K562 (cell line): Measurements from ENCODE around the gene SCRN1. TPM values are rescaled to one million over a fixed set of nuclear protein-coding genes. Genes with fewer than 3 reads are reported as not detected.
A peak's percentile ranks its signal among the peaks of the same experiment; 100 is the strongest.

ENCODE experiments used
- ATAC-seq: fragments of 200-7000 bp; cut with Tn5 transposase; 3 replicates; pipeline ENCODE4 v1.9.1; 2020; ENCODE audit warnings: moderate library complexity
- BruUV-seq: library from RNA; stranded (reverse); fragments of 400-500 nt; replicated peaks from 2 replicates; lab custom pipeline; 2021; lab: Mats Ljungman, UMichigan
- CTCF ChIA-PET: fragments of 300-600 bp; formaldehyde crosslinking; extraction: SDS; loops from one replicate; lab custom pipeline; 2021; ENCODE audit warnings: low intra/inter-chr PET ratio; lab: Yijun Ruan, JAX
- POLR2A ChIA-PET: fragments of 300-600, 350-650 bp; sonication (Branson Sonifier 250); formaldehyde crosslinking; extraction: SDS; loops from one replicate; lab custom pipeline; 2021; ENCODE audit warnings: antibody characterized with exemption, inconsistent platforms; lab: Yijun Ruan, JAX
- DNase-seq, 4 experiments: peaks; one replicate each; pipeline versions ENCODE4 v3.0.0 to v3.0.0-alpha.2; 2011 to 2018; ENCODE audit warnings: low spot score in 3 of 4, mixed read lengths in 3 of 4; ENCODE audit errors: extremely low read depth in 1 of 4
- FAIRE-seq: peaks from 2 replicates; lab custom pipeline; 2011; peaks lifted over from hg19 to GRCh38; lab: Jason Lieb, UNC
- H2AFZ ChIP-seq: 2 replicates; pipeline ENCODE4 v1.6.0; 2011; ENCODE audit warnings: low read depth, low read length, control low read depth, inconsistent platforms
- H3K27ac ChIP-seq: fragments of 200-600 bp; 3 replicates; pipeline ENCODE4 v1.8.0; 2011; ENCODE audit warnings: low read depth, mild to moderate bottlenecking, control low read depth, inconsistent platforms, low read length, moderate library complexity, mixed read lengths; ENCODE audit errors: extremely low read depth
- H3K27me3 ChIP-seq, 2 experiments: fragments of 300-600 bp in 1 of 2; 2 replicates in 1 of 2; 3 replicates in 1 of 2; pipeline versions ENCODE4 v1.6.0 to v1.8.0; 2011; ENCODE audit warnings: inconsistent platforms in 2 of 2, low read length in 2 of 2, mild to moderate bottlenecking in 1 of 2, mixed read lengths in 1 of 2, moderate library complexity in 1 of 2; ENCODE audit not compliant: control insufficient read depth in 2 of 2, insufficient read depth in 2 of 2
- H3K36me3 ChIP-seq: fragments of 300-600 bp; 3 replicates; pipeline ENCODE4 v1.8.0; 2011; ENCODE audit warnings: mild to moderate bottlenecking, low read length, inconsistent platforms; ENCODE audit not compliant: control insufficient read depth, insufficient read depth
- H3K4me1 ChIP-seq, 2 experiments: fragments of 200-600 bp in 1 of 2; replicated peaks in 1 of 2; 2 replicates in 1 of 2; 3 replicates in 1 of 2; pipeline versions ENCODE4 v1.5.1 to v1.8.0; 2011; ENCODE audit warnings: inconsistent platforms in 2 of 2, low read length in 2 of 2, mild to moderate bottlenecking in 1 of 2, mixed read lengths in 1 of 2, moderate library complexity in 1 of 2; ENCODE audit not compliant: control insufficient read depth in 2 of 2, insufficient read depth in 2 of 2
- H3K4me2 ChIP-seq: 2 replicates; pipeline ENCODE4 v1.6.1; 2011; ENCODE audit warnings: low read length, control low read depth, inconsistent platforms, mixed read lengths; ENCODE audit not compliant: insufficient read depth
- H3K4me3 ChIP-seq: fragments of 200-600 bp; sonication (generic), shearing (Covaris generic); 2 replicates; pipeline ENCODE4 v1.5.1; 2016; ENCODE audit warnings: control low read depth, inconsistent platforms
- H3K79me2 ChIP-seq: fragments of 200-600 bp; 3 replicates; pipeline ENCODE4 v1.8.0; 2011; ENCODE audit warnings: low read length, inconsistent platforms; ENCODE audit not compliant: control insufficient read depth, insufficient read depth
- H3K9ac ChIP-seq, 2 experiments: 2 replicates each; pipeline versions ENCODE4 v1.6.0 to v1.6.1; 2011; ENCODE audit warnings: low read depth in 2 of 2, low read length in 2 of 2, control low read depth in 1 of 2, inconsistent platforms in 1 of 2, mild to moderate bottlenecking in 1 of 2, mixed read lengths in 1 of 2; ENCODE audit not compliant: insufficient read depth in 1 of 2
- H3K9me1 ChIP-seq: one replicate; pipeline ENCODE4 v1.6.0; 2011; ENCODE audit warnings: inconsistent platforms, mild to moderate bottlenecking, low read length, moderate library complexity; ENCODE audit not compliant: control insufficient read depth, insufficient read depth
- H3K9me3 ChIP-seq: replicated peaks from 2 replicates; pipeline ENCODE4 v1.5.1; 2011; ENCODE audit warnings: low read depth, low read length, inconsistent platforms; ENCODE audit not compliant: control insufficient read depth, insufficient read depth
- H4K20me1 ChIP-seq: replicated peaks from 2 replicates; pipeline ENCODE4 v1.6.1; 2011; ENCODE audit warnings: low read length, inconsistent platforms, mixed read lengths; ENCODE audit not compliant: control insufficient read depth, insufficient read depth
- ATF3 ChIP-seq, 2 experiments: fragments of 450-650 bp in 1 of 2; sonication (generic) in 1 of 2; formaldehyde crosslinking in 1 of 2; IDR thresholded peaks in 1 of 2; conservative IDR thresholded peaks in 1 of 2; 2 replicates each; pipeline versions ENCODE4 v1.6.1 to v1.8.1; 2016 to 2023; ENCODE audit warnings: mild to moderate bottlenecking in 2 of 2, moderate library complexity in 2 of 2, inconsistent platforms in 1 of 2, missing genetic modification reagents in 1 of 2
- DEAF1 ChIP-seq: fragments of 450-650 bp; formaldehyde crosslinking; IDR thresholded peaks from 2 replicates; pipeline ENCODE4 v1.4.0; 2020; ENCODE audit warnings: mild to moderate bottlenecking, moderate library complexity
- EWSR1 ChIP-seq: fragments of 450-650 bp; IDR thresholded peaks from 2 replicates; pipeline ENCODE4 v1.6.1; 2018; ENCODE audit warnings: borderline replicate concordance, mild to moderate bottlenecking, low read depth, moderate library complexity; ENCODE audit not compliant: partially characterized antibody
- FOXP4 ChIP-seq: sonication (generic); formaldehyde crosslinking; IDR thresholded peaks from 2 replicates; pipeline ENCODE4 v1.8.0; 2022; ENCODE audit warnings: mild to moderate bottlenecking, missing genetic modification reagents, borderline replicate concordance
- HNRNPL ChIP-seq: fragments of 200-400 bp; formaldehyde crosslinking; IDR thresholded peaks from 2 replicates; pipeline ENCODE4 v1.6.1; 2017; ENCODE audit warnings: low read depth, mild to moderate bottlenecking, low read length
- JUNB ChIP-seq: fragments of 450-650 bp; formaldehyde crosslinking; conservative IDR thresholded peaks from 2 replicates; pipeline ENCODE4 v1.4.0; 2020; ENCODE audit warnings: mild to moderate bottlenecking
- JUND ChIP-seq, 2 experiments: IDR thresholded peaks; 2 replicates in 1 of 2; 3 replicates in 1 of 2; pipeline ENCODE4 v1.6.1; 2011; ENCODE audit warnings: borderline replicate concordance in 2 of 2, low read depth in 2 of 2, low read length in 2 of 2, improper control_type of control experiment in 1 of 2, missing biosample characterization in 1 of 2, missing genetic modification characterization in 1 of 2, missing genetic modification reagents in 1 of 2
- KAT2B ChIP-seq: IDR thresholded peaks from one replicate; pipeline ENCODE4 v1.6.1; 2012; ENCODE audit warnings: low read depth, mild to moderate bottlenecking, control low read depth, inconsistent platforms, low read length, moderate library complexity
- MEIS2 ChIP-seq: fragments of 450-650 bp; IDR thresholded peaks from 2 replicates; pipeline ENCODE4 v1.6.1; 2014; ENCODE audit warnings: mild to moderate bottlenecking; ENCODE audit not compliant: partially characterized antibody
- XRCC5 ChIP-seq: fragments of 200-400 bp; formaldehyde crosslinking; IDR thresholded peaks from 2 replicates; pipeline ENCODE4 v1.6.1; 2017; ENCODE audit warnings: low read depth, mild to moderate bottlenecking, low read length
- WGBS: fragments of 100-300 bp; shearing (Covaris generic); methylation state at CpG from one replicate; pipeline ENCODE4 v1.1.6; 2016; ENCODE audit warnings: low coverage, mixed read lengths; ENCODE audit not compliant: insufficient coverage; ENCODE audit errors: missing lambda C conversion rate; 5-methylcytosine and 5-hydroxymethylcytosine counted together
- in situ Hi-C: fragments of 300-500 bp; cut with MboI; formaldehyde crosslinking; loops from 4 replicates; pipeline ENCODE4 v1.15.0; 2018; ENCODE audit warnings: inconsistent platforms, mixed read lengths
- intact Hi-C: fragments of 100-400 bp; cut with micrococcal nuclease; formaldehyde crosslinking; loops from 2 replicates; pipeline ENCODE4 v1.14.2; 2022
- polyA plus RNA-seq, 8 experiments: library from polyadenylated mRNA; depleted of rRNA in 4 of 8; stranded (reverse) in 5 of 8; unstranded in 3 of 8; fragments of >200 nt; fragmentation: Nextera tagmentation in 2 of 8; fragmentation: Illumina TruSeq in 1 of 8; extraction: Ambion mirVana in 2 of 8; extraction: Trizol in 1 of 8; gene quantifications; 2 replicates each; pipeline versions ENCODE4 v1.2.1 to v1.2.3, GENCODE V29; 2011 to 2014; ENCODE audit warnings: inconsistent platforms in 1 of 8, missing spikeins in 1 of 8
- total RNA-seq, 7 experiments: library from RNA; depleted of rRNA in 6 of 7; stranded (reverse); fragments of >200 nt in 6 of 7; fragmentation: Illumina TruSeq in 2 of 7; extraction: Trizol in 2 of 7; gene quantifications; 2 replicates each; pipeline versions ENCODE4 v1.2.1 to v1.2.3, GENCODE V29; 2011 to 2021; ENCODE audit warnings: low replicate concordance in 1 of 7

The SCRN1 gene
- total and polyA plus RNA-seq, 9 of the 15 experiments (the other 6 are each of a cell fraction or from before 2014, with no cell fraction given), result 0.13 to 1.4 (median 0.20) TPM

GRCh38 chr7:29921404-29922010 is 68.1 kb downstream of the SCRN1 start (continued):
- peak; percentile 73; the same call in 1 of the 2 replicates for TF ChIP-seq DEAF1 (CRISPR knock-in tag)
- peak; percentile 49; the same call in 1 of the 2 replicates for TF ChIP-seq XRCC5
- TF ChIP-seq JUNB (CRISPR knock-in tag), result no peak
- no peak for TF ChIP-seq HNRNPL

DNA sequence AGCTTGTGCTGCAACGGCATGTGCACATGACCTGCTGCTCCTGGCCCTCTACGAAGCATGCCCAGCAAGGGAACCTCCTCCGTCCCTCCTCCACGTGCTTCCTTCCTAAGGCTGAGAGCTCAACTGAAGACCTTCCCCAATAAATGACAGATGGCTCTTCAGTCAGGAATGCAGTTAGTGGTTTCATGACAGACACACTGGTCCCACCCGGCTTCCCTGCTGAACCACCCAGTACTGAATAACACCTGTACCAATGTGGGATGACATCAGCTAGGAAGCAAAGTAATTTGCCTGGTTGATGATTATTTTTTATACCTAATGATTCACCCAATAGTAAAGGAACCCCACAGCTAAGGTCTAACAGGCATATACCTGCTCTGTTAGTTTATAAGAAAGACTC is 69.1 kb downstream of the SCRN1 start:
- in situ Hi-C loops, result no loop called here
- POLR2A ChIA-PET, result interaction anchor here (0.6 kb wide), 1 partner anchor 171 kb away, joined by 4 read pairs; no protein-coding TSS in a partner anchor
- CTCF ChIA-PET, result interaction anchor here (0.9 to 2.3 kb wide), 2 partner anchors 43 to 285 kb away, joined by 3 to 7 read pairs; no protein-coding TSS in a partner anchor
- peak; percentile 6 for TF ChIP-seq MEIS2
- no peak for TF ChIP-seq EWSR1
- TF ChIP-seq JUND (IDR thresholded peaks at IDR 0.05; ENCODE audit: borderline replicate concordance, low read depth, low read length), result no peak
- no peak for TF ChIP-seq JUND (tag; IDR thresholded peaks at IDR 0.05; ENCODE audit: borderline replicate concordance, low read depth, low read length)
- no peak for TF ChIP-seq FOXP4 (CRISPR knock-in tag)
- TF ChIP-seq ATF3 (IDR thresholded peaks at IDR 0.05), result no peak
- TF ChIP-seq ATF3 (CRISPR knock-in tag; conservative IDR thresholded peaks at IDR 0.05), result no peak
- TF ChIP-seq KAT2B, result no peak

More for the DNA sequence above, 69.1 kb downstream of the SCRN1 start:
- Histone ChIP-seq H3K36me3 (no peaks in the 10 kb centered on the region), H2AFZ (no peak overlapping the region), H3K79me2 (no peaks in the 10 kb centered on the region), H3K9ac (no peak overlapping the region), H3K4me3 (no peak overlapping the region), H3K9me3 (no peaks in the 10 kb centered on the region), H3K4me2 (no peak overlapping the region), H3K4me1 (peaks cover 2 to 3% of the 10 kb centered on the region in 2 experiments; a peak in 3 of 5 replicates), H3K27ac (no peak overlapping the region), H4K20me1 (0 out of 2 replicates have a peak, but pooled peaks cover 3% of the 10 kb centered on the region), H3K27me3 (peaks cover 6 to 24% of the 10 kb centered on the region in 2 experiments; a peak in 2 of 5 replicates), H3K9me1 (no peaks in the 10 kb centered on the region)
- DNase-seq (no peak), ATAC-seq (no peak), FAIRE-seq (no peak)
- intact Hi-C loops, result loop anchor here (2.0 kb wide), 1 partner anchor 42 kb away; no protein-coding TSS in a partner anchor
- WGBS, result 10% methylated on average over 4 of the region's 5 CpGs
- BruUV-seq, result no TSS peak
